ENCODE measurements around the gene CFAP20DC. TPM values are rescaled to one million over a fixed set of nuclear protein-coding genes. Genes with fewer than 3 reads are reported as not detected.

CFAP20DC gene
- total and polyA plus RNA-seq, 2 of the 4 experiments (the other 2 are of a cell fraction): 1.2 to 1.6 TPM

DNA sequence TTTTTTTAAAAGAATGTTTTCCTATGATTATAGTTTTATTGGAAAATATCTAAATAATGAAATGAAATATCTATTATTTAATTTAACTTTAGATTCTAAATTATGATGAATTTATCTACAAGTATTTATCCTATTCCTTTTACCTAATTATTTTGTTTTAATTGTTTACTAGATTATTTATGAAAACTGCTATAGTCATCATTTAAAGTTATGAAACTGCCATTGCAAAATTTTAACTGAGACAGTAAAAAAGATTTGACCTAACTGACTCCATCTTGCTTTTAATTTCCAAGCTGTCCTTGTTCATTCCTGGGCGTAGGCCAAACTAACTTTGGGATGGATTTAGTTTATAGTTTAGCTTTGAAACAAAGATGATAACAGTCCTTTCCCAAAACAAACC lies 357.3 kb downstream of the CFAP20DC start:
- no peak overlapping the region for H2AFZ ChIP-seq (replicated peaks; ENCODE audit: low read length, poor library complexity)
- H3K23ac ChIP-seq (ENCODE audit: low read depth, low read length): no peak overlapping the region
- dilution Hi-C loops (cut with HindIII; ENCODE audit: low sequenced_read_pairs, unreplicated experiment): no loop called here
- no peaks in the 10 kb centered on the region for H3K79me1 ChIP-seq (ENCODE audit: low read depth in 1 of 2, low read length in 2 of 2)
- DNase-seq (no peak), ATAC-seq (ENCODE audit: low read depth) (no peak)
- H3K4me3 ChIP-seq (ENCODE audit: insufficient read depth, low read depth, low read length): no peak overlapping the region
- no peaks in the 10 kb centered on the region for H3K4me1 ChIP-seq (ENCODE audit: control insufficient read depth, insufficient read depth, low read length)
- in situ Hi-C loops (cut with MboI; ENCODE audit: low sequenced_read_pairs): no loop called here
- no peak overlapping the region for H2BK5ac ChIP-seq (ENCODE audit: low read depth, low read length, poor library complexity, severe bottlenecking)
- H3K36me3 ChIP-seq (ENCODE audit: control insufficient read depth, insufficient read depth, low read length): no peaks in the 10 kb centered on the region
- H2BK15ac ChIP-seq (ENCODE audit: low read depth, low read length): no peak overlapping the region
- no peak overlapping the region for H3K4ac ChIP-seq (ENCODE audit: low read depth, low read length)
- ChIA-PET POLR2A (ENCODE audit: unreplicated experiment) (no interaction called here), CTCF (no interaction called here)
- H2BK120ac ChIP-seq (ENCODE audit: low read depth, low read length): no peak overlapping the region
- H4K20me1 ChIP-seq (ENCODE audit: insufficient read depth, low read length): no peaks in the 10 kb centered on the region
- no peak overlapping the region for H2AK5ac ChIP-seq (ENCODE audit: low read depth, low read length)
- no peak overlapping the region for H3K14ac ChIP-seq (replicated peaks; ENCODE audit: low read depth, low read length)
- TF ChIP-seq RAD21 (IDR thresholded peaks at IDR 0.05; ENCODE audit: low read length): no peak
- peak; percentile 81 for TF ChIP-seq MAFK (IDR thresholded peaks at IDR 0.05; ENCODE audit: low read depth, low read length)
- H3K56ac ChIP-seq (ENCODE audit: extremely low read depth, insufficient read depth, low read length): no peak overlapping the region
- H3K18ac ChIP-seq (ENCODE audit: low read depth, low read length): no peak overlapping the region
- peaks cover 6% of the 10 kb centered on the region for H3K9me3 ChIP-seq (ENCODE audit: control insufficient read depth, insufficient read depth, low read length)
- no peak overlapping the region for H4K5ac ChIP-seq (ENCODE audit: low read depth, low read length)
- no peaks in the 10 kb centered on the region for H3K9me1 ChIP-seq (ENCODE audit: insufficient read depth, low read length)
- H4K8ac ChIP-seq (ENCODE audit: low read depth in 2 of 2, low read length in 2 of 2): no peak overlapping the region
- no peak overlapping the region for H2BK20ac ChIP-seq (ENCODE audit: low read depth, low read length)
- no peak overlapping the region for H4K91ac ChIP-seq (ENCODE audit: insufficient read depth, low read depth, low read length)
- no peak overlapping the region for H3K9ac ChIP-seq (ENCODE audit: low read depth, low read length)
- no peak overlapping the region for H3K27ac ChIP-seq (ENCODE audit: insufficient read depth, low read length)
- no peak overlapping the region for H3K4me2 ChIP-seq (ENCODE audit: low read depth, low read length)
- WGBS, 2 experiments (ENCODE audit: extremely low coverage in 2 of 2, insufficient read length in 1 of 2): no CpG with 5 or more reads among the region's 1 CpG
- intact Hi-C loops (cut with micrococcal nuclease): no loop called here
- BruUV-seq (replicated peaks): no TSS peak
- H2AK9ac ChIP-seq (replicated peaks; ENCODE audit: low read depth, low read length, poor library complexity): no peak overlapping the region
- H3K27me3 ChIP-seq (ENCODE audit: control insufficient read depth, insufficient read depth, low read length): no peaks in the 10 kb centered on the region; the same call in 1 of the 2 replicates
